HG02623 (cell line): ENCODE measurements around the gene CORO1C.

Experiments
- ATAC-seq: cut with Tn5 transposase; IDR thresholded peaks from one replicate; pipeline ENCODE4 v1.9.1; 2021; ENCODE audit warnings: moderate library complexity; ENCODE audit not compliant: unreplicated experiment

The CORO1C gene

GRCh38 chr12:108727868-108728735 lies 3.2 kb downstream of the CORO1C start:
- ATAC-seq = no peak

- no peak for ATAC-seq
These were observed 4.2 kb downstream of the CORO1C start for GRCh38 chr12:108727161-108727560.

GRCh38 chr12:108724890-108725151 lies 6.5 kb downstream of the CORO1C start:
- no peak for ATAC-seq

GRCh38 chr12:108724054-108724889 lies 7.0 kb downstream of the CORO1C start:
- ATAC-seq = no peak

GRCh38 chr12:108722992-108723766 lies 8.1 kb downstream of the CORO1C start:
- no peak for ATAC-seq

GRCh38 chr12:108722463-108722862 lies 8.9 kb downstream of the CORO1C start:
- ATAC-seq = no peak

GRCh38 chr12:108721824-108722223 lies 9.5 kb downstream of the CORO1C start:
- no peak for ATAC-seq

- no peak for ATAC-seq
These were observed 10.4 kb downstream of the CORO1C start for GRCh38 chr12:108720757-108721514.

GRCh38 chr12:108717243-108717642 lies 14.1 kb downstream of the CORO1C start:
- no peak for ATAC-seq

- ATAC-seq = no peak
These were observed 16.5 kb downstream of the CORO1C start for GRCh38 chr12:108714866-108715265.

- ATAC-seq = no peak
These were observed 17.8 kb downstream of the CORO1C start for GRCh38 chr12:108713471-108713870.

- ATAC-seq = no peak
These were observed 18.5 kb downstream of the CORO1C start for GRCh38 chr12:108712925-108713203.

- no peak for ATAC-seq
These were observed 19.0 kb downstream of the CORO1C start for GRCh38 chr12:108712165-108712924.

GRCh38 chr12:108711489-108712164 lies 19.7 kb downstream of the CORO1C start:
- no peak for ATAC-seq

GRCh38 chr12:108709697-108710096 lies 21.6 kb downstream of the CORO1C start:
- no peak for ATAC-seq

GRCh38 chr12:108704527-108704926 lies 26.8 kb downstream of the CORO1C start:
- ATAC-seq = no peak

- ATAC-seq = no peak
These were observed 28.6 kb downstream of the CORO1C start for GRCh38 chr12:108702595-108703320.

GRCh38 chr12:108701779-108702441 lies 29.4 kb downstream of the CORO1C start:
- no peak for ATAC-seq
